ENCODE data around the gene FOXP4. TPM values are rescaled to one million over a fixed set of nuclear protein-coding genes. Genes with fewer than 3 reads are reported as not detected.

The FOXP4 gene
- total RNA-seq, 1 experiment from 2014 or later, result 26.0 TPM

- Histone ChIP-seq H3K27ac (no peak overlapping the region), H2AFZ (no peak overlapping the region), H3K79me2 (ENCODE audit: low read depth) (no peaks in the 10 kb centered on the region), H3K27me3 (ENCODE audit: insufficient read depth, low read depth) (no peaks in the 10 kb centered on the region), H4K20me1 (ENCODE audit: insufficient read depth) (no peaks in the 10 kb centered on the region), H3K4me3 (no peak overlapping the region), H3K36me3 (ENCODE audit: low read depth) (no peaks in the 10 kb centered on the region), H3K9me2 (ENCODE audit: insufficient read depth) (no peaks in the 10 kb centered on the region), H3K4me1 (replicated peaks; ENCODE audit: insufficient read depth) (no peaks in the 10 kb centered on the region), H3F3A (ENCODE audit: insufficient read depth, low read depth) (peaks cover 7% of the 10 kb centered on the region; the same call in 1 of the 2 replicates), H3K4me2 (no peak overlapping the region), H3K9me3 (ENCODE audit: insufficient read depth, low read depth) (no peaks in the 10 kb centered on the region)
- no peak for DNase-seq
- no TSS peak for BruUV-seq (replicated peaks)
- intact Hi-C loops (cut with micrococcal nuclease; ENCODE audit: unreplicated experiment), result loop anchor here (5.0 kb wide), 1 partner anchor 293 kb away; no protein-coding TSS in a partner anchor
- CTCF ChIA-PET, result no interaction called here
- no peak for TF ChIP-seq EZH2 (IDR thresholded peaks at IDR 0.05; ENCODE audit: low read depth)
- no peak for TF ChIP-seq CTCF (conservative IDR thresholded peaks at IDR 0.05)
- POLR2A ChIA-PET (ENCODE audit: unreplicated experiment), result no interaction called here
Measured at GRCh38 chr6:41600499-41601247, 54.5 kb downstream of the FOXP4 start.

- H3K9me2 ChIP-seq (ENCODE audit: insufficient read depth), result no peaks in the 10 kb centered on the region
- no peaks in the 10 kb centered on the region for H3K79me2 ChIP-seq (ENCODE audit: low read depth)
- TF ChIP-seq CTCF (conservative IDR thresholded peaks at IDR 0.05) (no peak), EZH2 (IDR thresholded peaks at IDR 0.05; ENCODE audit: low read depth) (no peak)
- no TSS peak for BruUV-seq (replicated peaks)
- peaks cover 7% of the 10 kb centered on the region; the same call in 1 of the 2 replicates for H3F3A ChIP-seq (ENCODE audit: insufficient read depth, low read depth)
- ChIA-PET POLR2A (ENCODE audit: unreplicated experiment) (no interaction called here), CTCF (no interaction called here)
- H3K27me3 ChIP-seq (ENCODE audit: insufficient read depth, low read depth), result no peaks in the 10 kb centered on the region
- H3K4me3 ChIP-seq, result no peak overlapping the region
- no peak overlapping the region for H3K27ac ChIP-seq
- no peaks in the 10 kb centered on the region for H3K9me3 ChIP-seq (ENCODE audit: insufficient read depth, low read depth)
- intact Hi-C loops (cut with micrococcal nuclease; ENCODE audit: unreplicated experiment), result loop anchor here (5.0 kb wide), 1 partner anchor 294 kb away; no protein-coding TSS in a partner anchor
- no peaks in the 10 kb centered on the region for H3K36me3 ChIP-seq (ENCODE audit: low read depth)
- no peak overlapping the region for H3K4me2 ChIP-seq
- H3K4me1 ChIP-seq (replicated peaks; ENCODE audit: insufficient read depth), result no peaks in the 10 kb centered on the region
- no peaks in the 10 kb centered on the region for H4K20me1 ChIP-seq (ENCODE audit: insufficient read depth)
- no peak overlapping the region for H2AFZ ChIP-seq
- DNase-seq, result no peak
Measured at GRCh38 chr6:41601248-41601549, 55.0 kb downstream of the FOXP4 start.

DNA sequence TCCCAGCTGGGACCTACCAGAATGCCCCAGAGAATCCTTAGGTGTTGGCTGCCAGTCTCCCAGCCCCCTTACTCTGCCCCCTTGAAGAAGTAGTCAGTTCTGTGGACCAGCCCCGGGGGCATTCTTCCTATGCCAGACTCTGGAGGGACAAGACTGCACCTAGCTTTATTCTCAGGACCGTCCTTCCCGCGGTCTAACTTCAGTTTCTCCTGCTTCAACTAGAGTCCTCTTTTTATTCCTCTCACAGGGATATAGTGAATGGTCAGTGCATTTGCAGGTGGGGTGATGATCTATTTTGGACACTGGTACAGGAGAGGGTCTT is 56.2 kb downstream of the FOXP4 start:
- Histone ChIP-seq H3K9me2 (ENCODE audit: insufficient read depth) (no peaks in the 10 kb centered on the region), H3K36me3 (ENCODE audit: low read depth) (no peaks in the 10 kb centered on the region), H3K4me1 (replicated peaks; ENCODE audit: insufficient read depth) (no peaks in the 10 kb centered on the region), H3K27me3 (ENCODE audit: insufficient read depth, low read depth) (no peaks in the 10 kb centered on the region), H3K4me3 (no peak overlapping the region), H4K20me1 (ENCODE audit: insufficient read depth) (no peaks in the 10 kb centered on the region), H3F3A (ENCODE audit: insufficient read depth, low read depth) (peaks cover 7% of the 10 kb centered on the region; the same call in 1 of the 2 replicates), H3K9me3 (ENCODE audit: insufficient read depth, low read depth) (no peaks in the 10 kb centered on the region), H3K4me2 (no peak overlapping the region; the same call in 1 of the 2 replicates), H3K27ac (no peak overlapping the region), H2AFZ (no peak overlapping the region), H3K79me2 (ENCODE audit: low read depth) (no peaks in the 10 kb centered on the region)
- no TSS peak for BruUV-seq (replicated peaks)
- ChIA-PET POLR2A (ENCODE audit: unreplicated experiment) (interaction anchor here (0.7 kb wide), 2 partner anchors 24 to 231 kb away, joined by 3 read pairs; no protein-coding TSS in a partner anchor), CTCF (interaction anchor here (0.7 to 2.2 kb wide), 11 partner anchors 71 to 340 kb away, joined by 3 to 18 read pairs (median 3); no protein-coding TSS in a partner anchor)
- DNase-seq, result no peak
- TF ChIP-seq CTCF (conservative IDR thresholded peaks at IDR 0.05), result no peak
- no peak for TF ChIP-seq EZH2 (IDR thresholded peaks at IDR 0.05; ENCODE audit: low read depth)
- intact Hi-C loops (cut with micrococcal nuclease; ENCODE audit: unreplicated experiment), result loop anchor here (5.0 kb wide), 1 partner anchor 295 kb away; no protein-coding TSS in a partner anchor
